H1 (cell line): Measurements from ENCODE around the gene PPP1R3G. TPM values are rescaled to one million over a fixed set of nuclear protein-coding genes. Genes with fewer than 3 reads are reported as not detected.

Experiments used
- BACH1 ChIP-seq: IDR thresholded peaks from 2 replicates; pipeline ENCODE4 v1.6.1; 2012; ENCODE audit warnings: low read length, improper control_type of control experiment
- CEBPB ChIP-seq: IDR thresholded peaks from 2 replicates; pipeline ENCODE4 v1.6.1; 2012; ENCODE audit warnings: low read depth, low read length
- SIRT6 ChIP-seq: IDR thresholded peaks from one replicate; pipeline ENCODE4 v1.7.1; 2012; ENCODE audit warnings: low read length, inconsistent platforms
- TAF7 ChIP-seq: optimal IDR thresholded peaks from 2 replicates; pipeline ENCODE3; 2011; ENCODE audit warnings: low read depth, mild to moderate bottlenecking, inconsistent platforms, low read length, moderate library complexity, borderline replicate concordance
- polyA plus RNA-seq, 7 experiments: library from polyadenylated mRNA; depleted of rRNA in 3 of 7; stranded (reverse) in 5 of 7; unstranded in 2 of 7; fragments of >200 nt in 5 of 7; fragments of 200-250 nt in 2 of 7; gene quantifications; 1 replicate in 5 of 7; 2 replicates in 1 of 7; 4 replicates in 1 of 7; pipeline versions ENCODE4 v1.2.1 to v1.2.3, GENCODE V29; 2011 to 2013; ENCODE audit warnings: missing spikeins in 2 of 7, mixed read lengths in 2 of 7
- total RNA-seq: library from RNA; stranded (reverse); fragmentation: NEBNext Ultra II Directional; extraction: Animal tissue kit (Norgen Biotek cat#: 25700); gene quantifications from 2 replicates; pipeline ENCODE4 v1.2.1, GENCODE V29; 2021

Gene PPP1R3G
- total and polyA plus RNA-seq, 2 of the 8 experiments (the other 6 are each of a cell fraction or from before 2014, with no cell fraction given): 0.03 to 0.09 TPM

GRCh38 chr6:5076931-5077330 is 8.2 kb upstream of the PPP1R3G start (continued):
- TF ChIP-seq TAF7 (no peak), CEBPB (no peak), SIRT6 (no peak), BACH1 (no peak)
